Stimulated activated CD8-positive, alpha-beta memory T cell treated with anti-CD3 and anti-CD28 coated beads, Interleukin-4, amount 100 ng/mL, for 4 hours (primary cell): ENCODE measurements around the gene SKOR1.

Experiments
- DNase-seq, 2 donors: peaks; one replicate each; pipeline ENCODE4 v3.0.0-alpha.2; 2020; ENCODE audit warnings: low read depth in 2 of 2, low spot score in 1 of 2

Gene SKOR1, protein sequence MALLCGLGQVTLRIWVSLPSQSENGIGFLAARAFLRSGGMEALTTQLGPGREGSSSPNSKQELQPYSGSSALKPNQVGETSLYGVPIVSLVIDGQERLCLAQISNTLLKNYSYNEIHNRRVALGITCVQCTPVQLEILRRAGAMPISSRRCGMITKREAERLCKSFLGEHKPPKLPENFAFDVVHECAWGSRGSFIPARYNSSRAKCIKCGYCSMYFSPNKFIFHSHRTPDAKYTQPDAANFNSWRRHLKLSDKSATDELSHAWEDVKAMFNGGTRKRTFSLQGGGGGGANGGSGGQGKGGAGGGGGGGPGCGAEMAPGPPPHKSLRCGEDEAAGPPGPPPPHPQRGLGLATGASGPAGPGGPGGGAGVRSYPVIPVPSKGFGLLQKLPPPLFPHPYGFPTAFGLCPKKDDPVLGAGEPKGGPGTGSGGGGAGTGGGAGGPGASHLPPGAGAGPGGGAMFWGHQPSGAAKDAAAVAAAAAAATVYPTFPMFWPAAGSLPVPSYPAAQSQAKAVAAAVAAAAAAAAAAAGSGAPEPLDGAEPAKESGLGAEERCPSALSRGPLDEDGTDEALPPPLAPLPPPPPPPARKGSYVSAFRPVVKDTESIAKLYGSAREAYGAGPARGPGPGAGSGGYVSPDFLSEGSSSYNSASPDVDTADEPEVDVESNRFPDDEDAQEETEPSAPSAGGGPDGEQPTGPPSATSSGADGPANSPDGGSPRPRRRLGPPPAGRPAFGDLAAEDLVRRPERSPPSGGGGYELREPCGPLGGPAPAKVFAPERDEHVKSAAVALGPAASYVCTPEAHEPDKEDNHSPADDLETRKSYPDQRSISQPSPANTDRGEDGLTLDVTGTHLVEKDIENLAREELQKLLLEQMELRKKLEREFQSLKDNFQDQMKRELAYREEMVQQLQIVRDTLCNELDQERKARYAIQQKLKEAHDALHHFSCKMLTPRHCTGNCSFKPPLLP

DNA sequence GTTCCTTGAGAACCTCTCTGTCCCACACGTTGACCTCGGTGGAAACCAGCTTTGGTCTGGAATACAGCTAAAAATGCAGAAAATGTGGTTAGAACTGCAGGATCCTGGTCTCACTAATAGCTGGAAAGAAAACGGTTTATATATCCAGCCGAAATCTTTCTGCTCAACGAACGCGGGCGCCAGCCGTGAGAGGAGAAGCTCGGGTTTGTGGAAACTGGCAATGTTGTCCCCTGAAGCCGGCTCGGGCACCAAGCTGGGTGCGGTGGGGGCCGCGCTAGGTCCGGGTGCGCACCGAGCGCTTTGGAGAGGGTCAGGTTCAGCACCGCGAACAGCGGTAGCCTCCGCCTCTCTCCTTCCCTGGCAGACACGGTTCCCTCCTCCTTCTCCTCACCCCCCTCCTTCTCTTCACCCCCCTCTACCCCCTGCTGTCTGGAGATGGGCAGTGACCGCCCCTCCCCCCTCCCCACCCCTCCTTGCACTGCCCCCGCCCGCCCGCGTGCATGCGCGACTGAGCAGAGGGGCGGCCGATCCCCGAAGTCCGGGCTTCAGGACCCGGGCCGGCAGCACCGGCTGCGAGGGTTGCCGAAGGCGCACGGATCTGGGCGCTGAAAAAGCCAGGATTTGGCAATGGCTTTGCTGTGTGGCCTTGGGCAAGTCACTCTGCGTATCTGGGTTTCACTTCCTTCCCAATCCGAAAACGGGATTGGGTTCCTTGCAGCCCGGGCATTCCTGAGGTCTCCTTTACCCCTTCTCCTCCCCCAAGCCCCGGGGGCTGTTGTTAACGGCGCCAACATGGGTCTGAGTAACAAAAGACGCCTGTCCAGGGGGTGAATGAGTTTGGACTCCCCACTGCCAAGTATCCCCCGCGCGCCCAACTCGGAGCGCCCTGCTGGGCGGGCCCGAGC is at the start of gene SKOR1:
SKOR1 (plus strand) TSS at position 534 of the 905 bp plus-strand sequence; CDS start at position 628, 94 bp downstream.
- DNase-seq: no peak

DNA sequence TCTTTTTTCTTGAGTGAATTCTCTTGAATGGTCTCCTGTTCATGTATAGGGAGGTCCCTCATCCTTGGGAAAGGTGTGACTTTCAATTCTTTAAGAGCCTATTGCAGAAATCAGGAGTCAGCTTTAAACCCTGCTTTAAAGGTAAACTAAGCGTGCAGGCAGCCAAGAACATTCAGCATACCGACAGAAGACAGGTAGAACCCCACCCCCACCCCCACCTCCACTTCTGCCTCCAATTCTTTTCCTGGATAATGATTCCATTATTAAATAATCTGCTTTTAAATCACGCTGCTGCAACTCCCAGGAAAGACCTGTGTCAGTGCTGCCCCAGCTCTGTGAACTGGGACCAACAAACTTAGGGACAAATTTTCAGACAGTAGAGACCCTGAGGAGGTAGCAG is 49.3 kb upstream of the SKOR1 start:
- DNase-seq: no peak

DNA sequence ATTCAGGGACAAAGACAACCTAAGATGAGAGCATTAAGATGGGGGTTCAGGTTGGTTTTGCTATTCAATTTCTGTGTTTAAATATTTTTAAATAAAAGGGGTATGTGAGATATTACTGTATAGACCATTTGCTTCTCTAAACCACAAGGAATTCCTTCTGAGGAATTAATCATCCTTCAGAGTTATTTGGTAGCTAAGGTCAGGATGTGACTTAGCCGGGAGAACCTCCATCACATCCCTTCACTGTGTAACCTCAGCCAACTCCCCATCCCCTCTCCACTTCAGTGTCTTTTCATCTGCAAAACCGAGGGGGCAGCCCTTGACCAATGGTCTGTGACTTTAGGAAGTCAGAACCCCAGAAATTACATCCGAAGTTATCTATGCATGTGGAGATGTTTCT is 48.7 kb upstream of the SKOR1 start:
- DNase-seq: no peak

DNA sequence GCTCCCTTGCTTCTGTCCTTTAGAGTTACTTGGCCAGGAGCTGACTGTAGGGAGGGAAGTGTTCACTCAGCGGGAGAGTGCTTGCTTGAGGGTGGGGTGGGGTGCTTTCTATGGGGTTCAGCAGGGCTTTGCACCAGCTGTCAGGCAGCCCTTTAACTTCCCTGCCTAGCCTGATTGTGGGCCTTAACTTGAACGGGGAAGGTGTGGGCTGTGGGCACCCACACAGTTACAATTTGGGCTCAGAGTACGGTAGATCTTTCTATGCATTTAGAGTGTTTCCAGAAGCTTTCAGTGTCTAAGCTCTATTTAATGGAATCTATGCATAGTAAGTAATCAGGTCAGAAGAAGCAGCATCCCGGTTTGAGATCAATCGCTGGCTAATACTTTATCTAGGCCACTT is 48.2 kb upstream of the SKOR1 start:
- no peak for DNase-seq

DNA sequence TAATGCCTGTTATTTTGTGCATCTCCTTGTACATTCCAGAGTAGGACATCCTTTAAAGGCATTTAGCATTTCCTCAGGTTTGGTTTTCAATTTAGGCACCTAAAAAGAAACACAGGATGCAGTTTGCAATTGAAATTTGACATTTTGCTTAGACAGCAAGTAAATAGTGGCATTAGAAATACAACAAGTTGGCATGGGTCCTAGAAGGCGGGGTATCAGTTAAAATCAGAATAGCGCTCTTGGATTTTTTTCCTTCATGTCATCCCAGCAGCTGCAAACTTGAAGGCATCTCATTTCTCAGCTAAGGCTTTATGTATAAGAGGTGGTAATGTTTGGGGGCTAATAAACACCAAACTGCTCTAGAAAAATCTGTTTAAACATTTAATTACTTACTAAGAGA is 47.5 kb upstream of the SKOR1 start:
- DNase-seq: no peak

DNA sequence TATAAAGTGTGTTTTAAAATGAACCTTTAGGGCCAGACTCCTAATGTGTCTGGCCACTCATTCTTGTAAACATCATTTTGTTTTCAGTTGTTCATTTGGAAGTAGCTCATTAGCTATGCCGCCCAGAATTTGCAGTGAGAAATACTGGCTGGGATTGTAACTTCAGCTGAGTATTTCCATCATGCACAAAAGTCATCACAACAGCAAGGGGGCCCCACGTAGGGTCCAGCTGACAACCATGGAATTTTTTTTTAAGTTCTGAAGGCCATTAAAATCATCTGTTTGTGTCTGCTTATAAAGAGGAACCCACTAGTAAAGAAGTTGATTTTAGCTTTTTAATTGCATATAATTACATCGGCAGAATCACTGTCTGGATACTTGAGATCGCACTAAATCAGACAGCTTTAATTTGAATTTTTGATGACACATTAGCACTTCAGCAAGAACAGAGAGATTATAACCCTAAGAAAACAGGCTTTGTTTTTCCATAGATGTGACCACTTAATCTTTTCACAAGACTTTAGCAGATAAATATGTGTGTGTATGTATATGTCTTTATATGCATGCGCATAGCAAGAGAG is 46.3 kb upstream of the SKOR1 start:
- DNase-seq: no peak

DNA sequence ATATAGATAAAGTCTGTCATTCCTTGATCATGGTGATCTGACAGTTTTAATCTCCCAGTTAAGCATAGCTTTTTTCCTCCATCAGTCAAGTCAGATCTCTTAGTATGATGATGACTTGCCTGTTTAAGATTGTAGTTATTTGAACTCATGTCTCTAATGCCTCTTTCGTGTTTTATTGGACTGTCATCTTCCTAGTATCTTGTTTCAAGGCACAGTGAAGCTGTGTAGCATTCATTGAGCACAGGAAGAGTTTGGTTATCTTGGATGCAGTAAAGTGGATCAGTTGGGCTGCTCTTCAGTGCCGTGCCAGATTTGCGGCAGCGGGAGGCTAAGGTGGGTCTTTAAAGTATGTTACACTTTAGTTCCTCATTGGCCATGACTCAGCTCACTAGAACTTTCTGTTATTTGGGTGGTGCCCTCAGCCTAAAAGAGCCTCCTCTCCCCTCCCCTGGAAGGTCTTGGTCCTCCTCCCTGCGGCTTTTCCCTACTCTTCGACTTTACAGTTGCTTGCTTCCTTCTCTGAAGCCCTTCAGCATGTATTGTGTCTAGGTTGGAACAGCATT is 45.7 kb upstream of the SKOR1 start:
- no peak for DNase-seq

DNA sequence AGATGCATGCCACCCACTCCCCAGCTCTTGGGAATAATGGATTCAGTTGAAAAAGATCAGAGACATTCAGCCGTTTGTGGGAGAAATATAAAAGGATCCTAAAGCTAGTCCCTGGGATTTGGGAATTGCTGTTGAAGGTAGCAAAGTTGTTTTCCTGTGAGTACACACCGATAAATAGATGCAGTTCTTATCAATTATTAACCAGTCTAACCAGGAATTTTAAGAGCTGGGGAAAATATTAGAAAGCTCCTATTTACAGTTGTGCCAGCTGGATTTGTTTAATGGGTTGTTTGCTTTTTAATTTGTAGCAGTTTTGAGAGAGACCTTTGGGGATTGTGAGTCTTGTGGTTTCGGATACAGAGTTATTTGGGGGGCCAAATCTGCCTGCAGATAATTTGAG is 44.2 kb upstream of the SKOR1 start:
- DNase-seq: no peak

DNA sequence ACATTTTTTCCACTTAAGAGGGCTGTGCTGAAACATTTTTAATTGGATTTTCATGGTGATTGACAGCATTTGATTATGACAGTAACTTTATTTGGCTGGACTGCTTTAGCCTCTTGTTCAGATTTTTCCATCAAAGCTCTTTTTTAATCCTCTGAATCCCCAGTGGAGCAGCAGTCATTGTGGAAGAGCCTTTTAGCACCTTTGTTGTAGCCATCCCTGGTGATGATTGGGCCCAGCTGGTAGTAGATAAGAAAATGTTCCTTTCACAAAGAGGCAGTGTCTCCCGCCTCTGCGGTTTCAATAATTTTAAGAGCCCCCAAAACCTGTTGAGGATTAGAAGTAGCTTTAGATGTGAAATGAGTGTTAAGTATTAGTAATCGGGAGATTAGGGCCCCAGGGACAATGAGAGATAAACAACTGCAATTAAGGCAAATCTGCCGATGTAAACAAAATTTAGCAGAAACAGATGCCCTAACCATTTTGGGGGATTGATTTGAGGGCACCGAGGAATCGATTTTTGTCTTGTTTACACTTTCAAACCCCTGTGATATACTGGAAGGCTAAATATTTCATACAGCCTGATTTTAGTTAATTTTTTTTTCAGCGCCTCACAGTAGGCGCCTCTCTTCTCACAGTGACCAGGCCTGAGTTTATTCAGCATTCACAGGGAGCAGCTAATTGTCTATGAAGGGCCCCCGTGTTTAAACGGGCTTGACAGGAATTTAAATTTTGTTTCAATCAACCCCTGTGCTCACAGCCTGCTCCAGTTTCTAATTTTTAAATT is 43.2 kb upstream of the SKOR1 start:
- no peak for DNase-seq

DNA sequence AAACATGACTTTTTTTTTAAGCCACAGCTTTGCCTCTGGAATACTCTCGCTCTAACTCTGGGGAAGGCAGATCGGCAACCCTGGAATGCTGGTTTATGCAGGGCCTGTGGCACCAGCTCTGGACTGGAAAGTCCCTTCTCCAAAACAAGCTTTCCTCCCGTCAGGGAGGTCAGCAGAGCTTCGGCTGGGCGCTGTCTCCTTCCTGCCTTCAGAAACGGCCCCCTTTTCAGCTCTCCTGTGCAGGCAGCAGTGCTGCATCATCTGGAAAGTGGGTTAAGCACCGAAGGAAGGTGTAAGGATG is 42.7 kb upstream of the SKOR1 start:
- DNase-seq: no peak

DNA sequence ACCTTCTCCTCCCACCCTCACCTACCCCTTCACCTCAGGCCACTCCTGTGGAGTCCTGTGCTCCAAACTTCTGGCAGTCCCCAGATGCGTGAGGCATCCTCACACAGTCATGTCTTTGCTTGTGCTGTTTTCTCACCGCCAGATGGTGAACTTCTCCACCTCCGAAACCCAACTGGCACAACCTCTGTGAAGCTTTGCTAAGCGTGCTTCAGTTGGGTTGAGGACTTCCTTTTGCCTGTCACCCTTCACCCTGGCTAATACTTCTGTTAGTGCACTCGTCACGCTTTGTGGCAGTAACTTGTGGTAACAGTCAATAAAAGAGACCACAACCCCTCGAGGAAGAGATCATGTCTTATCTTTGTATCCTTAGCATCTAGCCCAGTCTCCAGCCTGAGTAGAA is 42.0 kb upstream of the SKOR1 start:
- peak; percentile 4 to 7 for DNase-seq

DNA sequence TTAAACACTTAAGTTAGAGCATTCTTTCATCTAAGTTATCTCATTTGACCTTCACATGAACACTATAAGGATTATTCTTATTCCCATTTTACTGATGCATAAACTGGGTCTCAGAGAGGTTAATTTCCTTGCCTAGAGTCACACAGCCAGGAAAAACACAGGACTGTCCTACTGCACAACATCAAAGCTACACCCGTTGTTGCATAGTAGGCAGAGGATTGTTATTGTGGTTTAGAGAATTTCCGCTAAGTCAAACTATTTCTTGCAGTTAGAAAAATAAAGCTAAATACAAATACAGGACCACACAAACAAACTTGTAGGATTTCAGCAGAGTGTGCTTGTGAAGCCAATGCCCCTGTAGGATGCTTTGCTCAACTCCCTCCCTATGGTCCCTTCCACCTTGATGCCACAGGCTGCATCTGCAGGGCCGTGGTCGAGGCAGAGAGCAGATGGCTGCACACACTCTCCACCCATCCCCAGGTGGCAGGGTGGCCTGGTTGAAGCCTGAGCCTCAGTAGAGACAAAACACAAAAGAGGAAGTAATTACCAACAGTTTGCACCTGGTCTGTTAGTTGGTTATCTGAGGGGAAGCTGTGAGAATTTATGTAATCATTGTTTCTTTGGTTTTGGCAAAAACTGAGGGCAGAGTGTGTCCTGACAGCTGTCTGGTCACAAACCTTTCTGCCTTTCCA is 41.1 kb upstream of the SKOR1 start:
- DNase-seq: no peak

DNA sequence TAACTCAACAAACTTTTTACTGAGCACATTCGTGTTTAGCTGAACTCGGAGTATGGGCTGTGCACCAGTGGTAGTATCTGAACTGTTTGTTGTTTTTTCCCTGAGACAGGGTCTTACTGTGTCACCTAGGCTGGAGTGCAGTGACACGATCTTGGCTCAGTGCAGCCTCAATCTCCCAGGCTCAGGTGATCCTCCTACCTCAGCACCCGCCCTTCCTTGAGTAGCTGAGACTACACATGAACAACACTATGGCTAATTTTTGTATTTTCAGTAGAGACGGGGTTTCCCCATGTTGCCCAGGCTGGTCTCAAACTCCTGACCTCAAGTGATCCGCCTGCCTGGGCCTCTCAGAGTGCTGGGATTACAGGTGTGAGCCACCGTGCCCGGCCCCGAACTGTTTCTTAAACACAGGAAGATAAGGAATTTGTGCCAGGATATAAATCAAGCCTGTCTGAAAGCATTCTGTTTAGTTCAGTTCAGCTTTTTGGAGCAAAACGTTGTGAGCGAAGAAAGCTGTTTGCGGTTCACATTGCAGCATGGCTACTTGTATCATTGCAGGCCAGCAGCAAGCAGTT is 40.4 kb upstream of the SKOR1 start:
- no peak for DNase-seq

DNA sequence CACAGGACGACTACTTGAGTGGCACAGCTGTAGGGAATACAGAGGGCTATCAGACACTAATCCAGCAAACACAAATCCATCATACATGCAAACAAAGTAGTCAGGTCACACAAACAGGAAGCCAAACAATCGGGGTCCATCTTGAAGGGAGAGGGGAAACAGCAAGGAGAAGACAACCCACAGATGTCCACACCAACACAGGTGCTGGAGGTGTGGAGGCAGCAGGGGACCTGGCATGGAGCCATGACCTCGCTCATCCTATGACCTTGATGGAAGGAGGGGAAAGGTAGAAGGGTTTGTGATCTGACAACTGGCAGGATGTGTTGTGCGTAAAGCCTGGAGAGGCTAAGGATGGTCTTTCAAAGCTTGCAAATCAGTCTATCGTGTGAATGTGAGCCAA is 39.9 kb upstream of the SKOR1 start:
- DNase-seq: no peak

DNA sequence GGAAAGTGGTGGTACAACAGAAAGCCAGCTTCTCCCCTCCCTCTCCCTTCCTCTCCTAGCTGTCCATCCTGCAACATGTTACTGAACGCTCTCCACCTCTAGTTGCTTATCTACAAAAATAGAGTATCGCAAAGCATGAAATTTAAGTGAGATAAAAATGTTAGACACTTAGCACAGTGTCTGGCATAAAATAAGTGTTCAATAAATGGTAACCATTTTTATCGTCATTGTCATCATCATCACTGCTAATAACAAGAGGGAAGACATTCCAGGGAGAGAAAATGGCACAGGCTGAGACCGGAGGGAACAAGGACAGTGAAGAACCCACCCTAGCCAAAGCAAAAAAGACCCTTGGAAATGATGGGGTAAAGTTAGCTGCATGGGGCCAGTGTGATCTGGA is 38.7 kb upstream of the SKOR1 start:
- no peak for DNase-seq

DNA sequence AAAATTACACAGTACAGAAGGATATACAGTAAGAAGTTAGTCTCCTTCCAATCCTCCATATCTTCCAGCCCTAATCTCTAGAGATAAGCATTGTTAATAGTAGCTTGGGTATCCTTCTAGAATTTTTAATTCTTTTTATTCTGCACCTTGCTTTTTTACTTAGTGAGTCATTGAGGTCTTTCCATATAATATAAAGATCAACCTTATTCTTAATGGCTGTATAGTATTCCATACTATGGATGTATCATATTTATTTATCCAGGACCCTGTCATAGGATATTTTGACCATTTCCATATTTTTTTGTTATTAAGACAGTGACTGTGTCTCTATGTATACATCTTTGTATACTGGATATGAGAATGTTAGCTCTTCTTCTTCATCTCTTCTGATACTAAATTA is 36.3 kb upstream of the SKOR1 start:
- DNase-seq: no peak

DNA sequence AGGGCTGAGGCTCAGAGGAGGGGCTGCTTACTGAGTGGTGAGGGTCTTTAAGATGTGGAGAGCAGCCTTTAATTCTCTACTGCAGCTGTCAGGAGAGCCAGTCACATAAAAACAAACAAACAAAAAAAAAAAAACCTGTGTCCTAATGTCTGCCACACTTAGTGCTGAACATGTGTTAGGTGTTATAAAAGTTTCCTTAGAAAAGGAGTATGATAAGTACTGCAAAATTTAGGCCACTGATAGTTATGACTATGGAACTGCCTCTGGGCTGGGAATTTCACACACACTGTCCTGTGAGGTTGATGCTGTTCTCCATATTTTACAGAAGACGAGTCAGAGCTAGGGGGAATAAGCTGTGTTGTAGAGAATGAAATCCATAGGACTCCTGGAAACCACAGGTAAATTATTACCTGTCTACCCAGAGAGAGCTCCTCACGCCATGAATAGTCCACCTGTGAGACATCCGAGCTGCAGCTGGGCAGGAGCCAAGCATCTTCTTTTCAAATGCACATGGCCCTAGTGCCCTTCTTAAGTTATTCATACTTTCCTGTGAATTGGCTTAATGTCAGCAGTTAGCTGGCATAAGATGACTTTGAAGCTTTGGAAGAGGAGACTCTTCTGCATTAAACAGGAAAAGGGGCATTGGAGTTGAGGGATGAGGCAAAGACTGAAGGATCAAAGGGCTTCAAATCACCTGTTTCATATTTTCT is 34.5 kb upstream of the SKOR1 start:
- DNase-seq: no peak

DNA sequence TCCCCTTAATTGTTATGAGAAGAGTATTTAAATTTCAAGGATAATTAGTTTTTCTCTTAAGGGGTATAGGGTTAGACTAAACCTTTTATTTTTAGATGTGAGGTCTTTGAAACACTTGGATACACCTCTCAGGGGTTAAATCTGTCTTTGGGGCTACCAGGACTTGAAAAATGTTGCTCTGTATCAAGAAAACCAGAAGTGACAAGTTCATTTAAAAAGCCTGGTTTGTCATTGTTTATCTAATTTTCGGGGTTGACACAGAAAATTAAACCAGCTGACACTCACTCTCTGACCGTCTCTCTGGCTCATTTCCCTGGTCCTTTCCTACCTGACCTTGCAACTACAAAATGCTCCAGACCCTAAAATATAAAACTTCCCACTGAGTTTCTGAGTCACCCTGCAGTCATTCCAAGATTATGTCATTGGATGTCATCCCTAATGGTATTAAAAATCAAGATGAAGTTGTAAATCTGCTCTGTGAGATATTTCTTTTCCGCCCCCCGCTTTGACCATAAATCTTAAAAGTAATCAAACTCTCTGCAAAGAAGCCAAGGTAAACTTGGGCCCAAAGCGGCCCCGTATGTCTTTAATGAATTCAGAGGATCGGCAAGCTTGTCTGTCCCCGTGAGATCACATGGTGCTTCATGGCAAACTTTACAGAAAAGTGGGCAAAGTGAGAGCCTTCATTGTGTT is 32.9 kb upstream of the SKOR1 start:
- no peak for DNase-seq
